Left ventricle myocardium superior (tissue), 1 donor: ENCODE data around the gene TMEM217. TPM values are rescaled to one million over a fixed set of nuclear protein-coding genes. Genes with fewer than 3 reads are reported as not detected.

Experiments used
- ATAC-seq: fragments of 200-7000 bp; cut with Tn5 transposase; one replicate; pipeline ENCODE4 v1.9.1; 2020; ENCODE audit warnings: mild to moderate bottlenecking, moderate library complexity
- DNase-seq: peaks from one replicate; pipeline ENCODE4 v3.0.0-alpha.2; 2020
- intact Hi-C: fragments of 100-400 bp; cut with micrococcal nuclease; formaldehyde crosslinking; loops from one replicate; pipeline ENCODE4 v1.11.0; 2022
- total RNA-seq: library from RNA; stranded (reverse); fragmentation: NEBNext Ultra II Directional; extraction: Animal tissue kit (Norgen Biotek cat#: 25700); gene quantifications from one replicate; pipeline ENCODE4 v1.2.1, GENCODE V29; 2021
- donor health status: DM: no; HTN: yes; CAD: no; lungs with severe emphysema.

The TMEM217 gene
- total RNA-seq, 1 donor from 2014 or later = not detected

DNA sequence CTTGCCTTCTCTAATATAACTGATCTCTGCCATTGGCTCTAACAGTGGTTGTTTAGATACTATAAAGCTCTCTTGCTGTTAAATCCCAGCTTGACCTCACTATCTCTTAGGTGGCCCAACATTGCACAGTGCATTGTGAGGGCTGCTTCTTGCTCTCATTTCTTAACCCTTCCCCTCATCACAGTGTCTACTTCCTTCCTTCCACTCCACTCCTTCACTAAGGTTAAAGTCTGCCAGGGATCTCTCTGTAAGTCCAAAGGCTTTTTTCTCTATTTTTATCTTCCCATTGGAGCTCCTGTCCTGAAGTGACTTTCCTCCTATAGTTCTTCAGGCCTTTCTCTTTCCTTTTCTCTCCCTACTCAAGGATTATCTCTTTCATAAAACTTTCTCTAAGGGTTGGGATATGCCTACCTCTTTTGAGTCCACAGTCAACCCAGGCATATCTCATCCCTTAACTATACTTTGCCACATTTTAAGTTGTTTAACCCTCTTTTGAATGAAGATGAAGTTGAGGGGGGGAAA, 4.4 kb downstream of the TMEM217 start:
- no peak for ATAC-seq
- intact Hi-C loops = no loop called here
- DNase-seq = no peak

GRCh38 chr6:37251211-37251780, 6.6 kb downstream of the TMEM217 start:
- intact Hi-C loops = no loop called here
- DNase-seq (no peak), ATAC-seq (no peak)

DNA sequence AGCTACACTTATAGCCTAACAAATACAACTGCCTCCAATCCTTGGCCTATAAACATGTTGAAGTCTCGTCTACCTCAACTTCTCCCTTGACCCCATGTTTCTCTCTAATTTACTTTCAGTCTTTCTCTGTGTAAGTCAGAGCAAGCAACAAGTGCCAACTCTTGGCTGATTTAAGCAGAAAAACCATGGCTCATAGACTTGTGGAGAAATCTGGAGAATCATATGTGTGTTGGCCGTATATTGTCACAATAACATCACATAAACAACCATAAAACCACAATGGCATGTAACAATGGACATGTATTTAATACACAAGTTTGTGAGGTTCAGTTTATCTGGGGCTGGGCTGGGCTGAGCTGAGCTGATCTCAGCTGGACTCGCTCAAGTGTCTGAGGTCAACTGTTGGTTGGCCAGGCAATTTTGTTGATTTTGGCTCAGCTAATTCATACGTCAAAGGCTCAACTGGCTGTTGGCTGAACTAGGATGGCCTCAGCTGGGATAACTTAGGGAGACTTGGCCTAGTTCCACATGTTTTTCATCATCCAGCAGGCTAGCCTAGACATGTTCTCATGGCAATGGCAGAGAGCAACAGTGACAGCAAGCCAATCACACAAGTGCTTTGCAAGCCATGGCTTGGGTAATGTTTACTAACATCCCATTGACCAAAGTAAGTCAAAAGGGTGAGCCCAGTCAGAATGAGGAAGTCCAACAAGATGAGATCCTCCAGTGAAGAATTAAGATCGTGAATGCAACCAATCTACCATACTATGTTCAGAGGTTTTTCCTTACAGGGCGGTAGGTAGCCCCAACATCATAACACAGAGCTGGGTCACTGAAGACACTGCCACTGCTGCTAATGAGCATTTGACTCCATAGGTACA, 13.3 kb downstream of the TMEM217 start:
- ATAC-seq (peak; percentile 83), DNase-seq (peak; percentile 71)
- intact Hi-C loops = no loop called here

GRCh38 chr6:37243816-37244370, 14.1 kb downstream of the TMEM217 start:
- ATAC-seq (no peak), DNase-seq (no peak)
- intact Hi-C loops = no loop called here

DNA sequence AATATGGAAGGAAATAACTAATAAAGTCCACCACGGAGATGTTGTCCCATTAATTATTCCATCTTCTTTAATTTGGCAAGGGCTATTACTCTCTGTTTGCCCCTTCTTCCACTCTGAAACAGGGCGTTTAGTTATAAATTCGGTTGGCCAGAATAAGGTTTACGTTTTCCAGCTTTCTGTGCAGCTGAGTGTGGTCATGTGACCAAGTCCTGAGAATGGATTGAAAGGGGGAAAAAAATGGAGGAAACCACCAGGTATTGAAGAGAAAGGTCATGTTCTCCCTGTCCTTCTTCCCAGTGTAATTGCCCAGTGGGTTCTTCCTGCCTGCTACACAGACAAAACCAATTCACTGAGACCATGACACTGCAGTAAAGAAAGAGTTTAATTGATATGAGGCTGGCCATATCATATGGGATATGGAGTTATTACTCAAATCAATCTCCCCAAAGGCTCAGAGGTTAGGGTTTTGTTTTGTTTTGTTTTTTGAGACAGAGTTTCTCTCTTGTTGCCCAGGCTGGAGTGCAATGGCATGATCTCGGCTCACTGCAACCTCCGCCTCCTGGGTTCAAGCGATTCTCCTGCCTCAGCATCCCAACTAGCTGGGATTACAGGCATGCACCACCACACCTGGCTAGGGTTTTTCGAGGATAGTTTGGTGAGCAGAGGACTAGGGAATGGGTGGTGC, 14.7 kb downstream of the TMEM217 start:
- ATAC-seq (no peak), DNase-seq (no peak)
- intact Hi-C loops = no loop called here

GRCh38 chr6:37242429-37243052, 15.4 kb downstream of the TMEM217 start:
- ATAC-seq (peak; percentile 0), DNase-seq (no peak)
- intact Hi-C loops = no loop called here

- no peak for ATAC-seq
- intact Hi-C loops = no loop called here
- DNase-seq = no peak
Observed at GRCh38 chr6:37241775-37242428, 16.0 kb downstream of the TMEM217 start.

DNA sequence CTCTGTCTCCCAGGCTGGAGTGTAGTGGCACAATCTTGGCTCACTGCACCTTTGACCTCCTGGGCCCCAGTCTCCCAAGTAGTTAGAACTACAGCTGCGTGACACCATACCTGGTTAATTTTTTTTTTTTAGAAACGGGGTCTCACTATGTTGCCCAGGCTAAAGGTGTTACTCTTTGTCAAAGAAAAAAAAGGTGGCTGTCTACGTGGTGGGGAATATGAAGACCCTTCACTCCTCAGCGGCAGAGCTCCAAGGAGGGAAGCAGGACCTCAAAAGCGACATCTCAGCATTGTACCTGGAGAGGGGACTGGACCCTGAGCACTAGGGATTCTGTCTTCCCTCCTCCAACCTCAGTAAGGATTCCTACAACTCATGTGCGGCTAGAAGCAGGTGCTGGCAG, 16.8 kb downstream of the TMEM217 start:
- ATAC-seq (no peak), DNase-seq (no peak)
- intact Hi-C loops = no loop called here

- peak; percentile 92 for DNase-seq
- intact Hi-C loops = no loop called here
- ATAC-seq = peak; percentile 74
Observed at GRCh38 chr6:37239950-37240713, 17.8 kb downstream of the TMEM217 start.

GRCh38 chr6:37239526-37239925, 18.4 kb downstream of the TMEM217 start:
- intact Hi-C loops = no loop called here
- DNase-seq (no peak), ATAC-seq (peak; percentile 11)

GRCh38 chr6:37238381-37238780, 19.6 kb downstream of the TMEM217 start:
- DNase-seq (no peak), ATAC-seq (no peak)
- intact Hi-C loops = no loop called here

- no peak for ATAC-seq
- intact Hi-C loops = no loop called here
- no peak for DNase-seq
Observed at GRCh38 chr6:37237789-37238188, 20.2 kb downstream of the TMEM217 start.

GRCh38 chr6:37236921-37237320, 21.0 kb downstream of the TMEM217 start:
- intact Hi-C loops = no loop called here
- ATAC-seq (no peak), DNase-seq (no peak)

DNA sequence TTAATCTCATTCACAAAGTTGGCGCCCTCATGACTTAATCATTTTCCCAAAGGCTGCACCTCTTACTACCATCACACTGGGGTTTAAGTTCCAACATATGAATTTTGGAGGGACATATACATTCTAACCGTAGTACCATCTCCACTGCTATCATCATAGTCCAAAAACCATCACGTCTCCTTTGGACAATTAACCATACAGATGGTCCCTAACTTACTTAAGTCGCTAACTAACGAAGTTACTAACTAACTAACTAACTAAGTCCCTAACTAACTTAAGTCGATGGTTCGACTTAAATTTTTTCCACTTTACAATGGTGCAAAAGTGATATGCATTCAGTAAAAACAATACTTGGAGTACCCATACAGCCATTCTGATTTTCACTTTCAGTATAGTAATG, 24.4 kb downstream of the TMEM217 start:
- ATAC-seq (no peak), DNase-seq (no peak)
- intact Hi-C loops = no loop called here

- DNase-seq (no peak), ATAC-seq (no peak)
- intact Hi-C loops = no loop called here
Observed at GRCh38 chr6:37232430-37233017, 25.4 kb downstream of the TMEM217 start.

- ATAC-seq = no peak
- intact Hi-C loops = no loop called here
- DNase-seq = no peak
Observed at GRCh38 chr6:37230104-37230503, 27.8 kb downstream of the TMEM217 start.

GRCh38 chr6:37225350-37226169, 32.4 kb downstream of the TMEM217 start:
- DNase-seq (no peak), ATAC-seq (no peak)
- intact Hi-C loops = no loop called here
